ENCODE measurements around the gene ZNF354B. TPM values are rescaled to one million over a fixed set of nuclear protein-coding genes. Genes with fewer than 3 reads are reported as not detected.
A peak's percentile ranks its signal among the peaks of the same experiment; 100 is the strongest.

The ZNF354B gene
- total and polyA plus RNA-seq, 2 of the 13 experiments (the other 11 are each of a cell fraction or from before 2014, with no cell fraction given): 7.8 to 10.3 TPM

- TF ChIP-seq HMGXB3 (CRISPR knock-in tag; IDR thresholded peaks at IDR 0.05; ENCODE audit: borderline replicate concordance) (peak; percentile 68; the same call in 1 of the 2 replicates), AKAP8 (CRISPR knock-in tag; IDR thresholded peaks at IDR 0.05) (no peak), PRDM10 (CRISPR knock-in tag; IDR thresholded peaks at IDR 0.05; ENCODE audit: low read depth) (peak; percentile 37; the same call in 1 of the 2 replicates), ZNF563 (CRISPR knock-in tag; IDR thresholded peaks at IDR 0.05) (no peak; the same call in none of the 2 replicates), CERS6 (CRISPR knock-in tag; IDR thresholded peaks at IDR 0.05) (no peak), AHR (CRISPR knock-in tag; IDR thresholded peaks at IDR 0.05) (0 out of 2 replicates have a peak, but pooled peaks have one; percentile 50), KAT2B (IDR thresholded peaks at IDR 0.05; ENCODE audit: borderline replicate concordance, low read depth, low read length) (no peak), ZHX1 (CRISPR knock-in tag; IDR thresholded peaks at IDR 0.05; ENCODE audit: low read depth) (no peak), PLRG1 (conservative IDR thresholded peaks at IDR 0.05) (no peak), ZNF678 (CRISPR knock-in tag; IDR thresholded peaks at IDR 0.05) (no peak), PRMT3 (CRISPR knock-in tag; IDR thresholded peaks at IDR 0.05; ENCODE audit: borderline replicate concordance, low read depth) (no peak), ZBTB38 (CRISPR knock-in tag; IDR thresholded peaks at IDR 0.05) (0 out of 2 replicates have a peak, but pooled peaks have one; percentile 45), ZNF788 (CRISPR knock-in tag; IDR thresholded peaks at IDR 0.05; ENCODE audit: borderline replicate concordance) (peak; percentile 72; the same call in 1 of the 2 replicates), ZKSCAN5 (CRISPR knock-in tag; IDR thresholded peaks at IDR 0.05) (no peak), HNRNPLL (IDR thresholded peaks at IDR 0.05; ENCODE audit: low read depth, low read length, poor library complexity, severe bottlenecking) (peak; percentile 97), CBX1 (IDR thresholded peaks at IDR 0.05; ENCODE audit: low read depth) (no peak), ATF1 (CRISPR knock-in tag; IDR thresholded peaks at IDR 0.05) (no peak)
These were observed at the start of gene ZNF354B (continued) for GRCh38 chr5:178859625-178860521.

All from HepG2 (cell line).